Stimulated activated CD8-positive, alpha-beta memory T cell treated with anti-CD3 and anti-CD28 coated beads, Interleukin-2, amount 100 ng/mL, for 1 hour (primary cell): ENCODE measurements around the gene SH3PXD2A.
A peak's percentile ranks its signal among the peaks of the same experiment; 100 is the strongest.
"Not testable (repeated sequence)": the region's sequence is repeated elsewhere in the genome, so short reads cannot be mapped to it uniquely, and the experiment has no call there.

Experiments used
- DNase-seq, 2 donors: peaks; one replicate each; pipeline ENCODE4 v3.0.0-alpha.2; 2020; ENCODE audit warnings: low read depth in 2 of 2

The SH3PXD2A gene

DNA sequence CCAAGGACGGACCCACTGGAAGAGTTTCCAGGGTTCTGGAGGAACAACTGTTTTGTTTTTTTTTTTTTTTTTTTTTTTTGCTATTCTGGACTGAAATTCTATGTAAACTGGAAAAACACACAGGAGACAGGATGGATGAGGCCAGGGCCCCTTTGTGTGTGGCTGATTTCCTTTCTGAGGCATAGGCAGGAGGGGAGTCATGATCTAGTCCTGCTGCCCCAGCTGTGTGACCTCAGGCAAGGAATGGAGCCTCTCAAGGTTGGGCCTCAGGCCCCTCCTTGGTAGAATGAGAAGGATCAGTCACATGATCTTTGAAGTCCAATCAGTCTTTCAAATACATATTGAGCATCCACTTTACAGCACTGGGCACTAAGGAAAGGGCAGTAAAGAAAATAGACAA is 87.6 kb downstream of the SH3PXD2A start:
- DNase-seq: no peak

DNA sequence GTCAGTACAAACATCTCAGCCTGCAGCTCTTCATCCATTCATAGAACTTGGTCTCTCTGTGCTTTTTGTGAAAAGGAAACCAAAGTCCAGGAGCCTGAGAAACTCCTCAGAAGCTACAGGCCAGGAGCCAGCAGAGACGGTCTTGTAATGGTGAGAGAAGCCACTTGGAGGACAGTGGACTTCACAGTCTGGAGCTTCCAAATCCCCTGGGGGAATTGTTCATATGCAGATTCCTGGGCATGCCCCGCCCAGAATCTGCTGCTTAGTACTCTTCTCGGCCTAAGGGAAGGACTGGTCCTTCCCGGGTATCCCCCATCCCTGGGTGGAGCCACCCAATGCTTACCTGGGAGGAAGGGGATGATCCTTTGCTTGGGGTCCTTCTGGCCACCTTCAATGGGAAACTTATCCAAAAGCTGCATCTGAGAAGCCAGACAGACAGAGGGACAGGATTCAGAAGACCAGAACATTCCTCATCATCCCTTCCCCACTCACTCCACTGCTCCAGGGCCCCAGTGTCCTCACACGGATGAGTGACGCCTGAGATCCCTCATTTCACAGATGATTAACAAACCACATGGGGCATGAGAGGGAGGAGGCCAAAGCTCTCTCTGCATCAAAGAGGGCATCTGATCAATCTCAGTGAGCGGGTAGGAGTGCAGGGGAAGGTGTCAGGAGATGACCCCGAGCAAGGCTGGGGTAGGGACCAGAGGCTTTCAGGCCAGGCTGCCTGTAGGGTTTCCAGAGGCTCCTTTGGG is 88.4 kb downstream of the SH3PXD2A start:
- no peak for DNase-seq

DNA sequence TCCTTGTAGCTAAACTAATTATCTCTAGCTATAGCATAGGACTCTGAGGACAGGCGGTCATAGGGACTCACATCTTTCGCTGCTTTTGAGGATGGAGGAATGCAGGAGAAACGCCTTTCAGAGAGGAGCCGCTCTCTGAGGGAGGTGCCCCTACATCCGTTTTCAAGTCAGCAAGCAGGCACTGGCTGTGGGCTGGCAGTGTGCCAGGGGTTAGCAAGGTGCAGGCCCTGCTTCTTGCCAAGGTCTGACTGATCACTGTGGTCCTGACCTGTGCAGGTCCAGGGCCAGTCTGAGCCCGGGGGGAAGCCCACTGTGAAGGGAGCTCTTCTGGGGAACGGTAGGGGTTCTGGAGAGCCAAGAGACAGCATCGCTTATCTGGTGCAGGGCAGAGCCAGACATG is 89.4 kb downstream of the SH3PXD2A start:
- peak; percentile 56 to 63 for DNase-seq

DNA sequence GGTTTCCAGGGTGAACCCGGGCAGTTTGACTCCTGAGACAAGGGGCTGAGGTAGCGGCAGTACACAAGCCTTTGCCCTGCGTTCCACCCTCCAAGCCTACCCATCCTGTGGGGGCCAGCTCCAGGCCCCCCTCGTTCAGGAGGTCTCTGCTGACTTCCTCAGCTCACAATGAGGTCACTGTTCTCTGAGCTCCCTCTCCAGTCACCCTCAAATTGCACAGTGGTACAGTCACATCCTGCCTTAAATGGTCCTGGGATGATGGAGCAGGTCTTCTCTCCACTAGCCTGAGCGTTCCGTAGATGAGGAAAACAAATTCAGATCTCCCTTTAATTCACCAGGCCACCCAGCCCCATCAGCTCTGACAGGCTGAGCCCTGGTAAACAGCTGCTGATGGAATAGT is 90.2 kb downstream of the SH3PXD2A start:
- no peak for DNase-seq

DNA sequence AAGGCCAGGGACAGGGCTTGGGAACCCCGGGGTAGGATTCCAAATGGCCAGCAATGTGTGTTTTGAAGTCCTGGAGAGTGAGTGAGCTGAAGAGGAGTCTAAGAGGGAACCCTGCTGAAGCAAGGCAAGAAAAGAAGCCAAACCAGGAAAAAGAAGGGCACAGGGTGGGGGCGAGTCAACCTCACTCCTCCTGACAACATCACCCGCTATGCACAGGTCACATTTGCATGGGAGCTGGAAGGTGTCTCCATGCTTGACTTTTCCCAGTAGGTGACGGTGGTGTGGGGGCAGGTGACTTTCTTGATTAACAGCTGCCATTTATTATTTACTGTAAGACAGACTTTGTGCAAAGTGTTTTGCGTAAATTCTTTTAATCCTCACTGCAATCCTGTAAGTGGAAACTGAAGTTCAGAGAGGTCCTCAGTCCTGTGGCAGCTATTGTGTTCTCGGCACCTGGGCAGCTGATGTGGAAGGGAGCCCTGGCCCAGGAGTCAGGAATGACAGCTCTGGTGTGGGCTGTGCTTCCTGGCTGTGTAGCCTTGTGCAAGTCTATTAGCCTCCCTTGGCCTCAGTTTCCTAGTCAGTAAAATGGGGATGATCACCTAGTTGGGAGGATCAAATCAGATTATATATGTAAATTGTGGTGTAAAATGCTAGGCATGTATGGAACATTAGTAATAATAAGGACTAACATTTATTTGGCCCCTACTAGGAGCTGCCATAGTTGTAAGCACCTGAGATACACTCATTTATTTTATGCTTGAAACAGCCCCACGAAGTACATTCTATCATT is 90.9 kb downstream of the SH3PXD2A start:
- DNase-seq: no peak

DNA sequence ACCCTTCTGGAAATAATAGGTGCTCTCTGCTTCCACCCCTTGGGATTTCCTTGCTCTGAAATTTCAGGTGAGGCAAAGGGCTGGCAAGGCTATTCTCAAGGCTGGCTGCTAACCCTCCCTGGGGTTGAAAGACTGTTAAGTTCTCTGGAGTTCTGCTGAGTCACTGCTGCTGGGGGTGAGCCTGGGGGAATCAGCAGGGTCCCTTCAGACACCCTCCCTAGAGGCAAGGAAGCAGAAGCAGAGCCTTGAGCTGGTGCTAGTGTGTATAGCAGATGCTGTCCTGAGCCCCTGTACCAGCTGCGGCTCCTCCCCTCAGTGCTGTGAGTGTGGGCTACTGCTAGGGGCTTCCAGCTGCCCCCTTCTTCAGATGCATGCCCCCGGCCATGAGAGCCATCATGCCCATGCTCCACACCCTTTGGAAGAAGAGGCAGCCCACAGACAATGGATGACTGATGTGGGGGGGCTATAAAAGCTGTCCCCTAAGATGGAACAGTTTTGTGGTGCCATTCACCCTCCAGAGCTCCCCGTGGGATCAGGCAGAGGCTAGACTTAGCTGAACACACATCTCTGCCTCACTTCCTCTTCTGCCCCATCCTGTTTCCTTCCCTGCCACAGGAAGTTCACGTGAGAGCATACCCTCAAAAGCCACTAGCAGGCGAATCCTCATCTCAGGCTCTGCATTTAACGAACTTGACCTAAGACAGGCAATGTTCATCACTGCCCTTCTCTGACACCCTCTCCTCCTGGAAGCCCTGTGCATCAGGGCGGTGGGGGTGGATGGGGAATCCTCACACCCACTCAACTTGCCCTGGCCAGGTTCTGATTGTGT is 91.8 kb downstream of the SH3PXD2A start:
- no peak for DNase-seq

DNA sequence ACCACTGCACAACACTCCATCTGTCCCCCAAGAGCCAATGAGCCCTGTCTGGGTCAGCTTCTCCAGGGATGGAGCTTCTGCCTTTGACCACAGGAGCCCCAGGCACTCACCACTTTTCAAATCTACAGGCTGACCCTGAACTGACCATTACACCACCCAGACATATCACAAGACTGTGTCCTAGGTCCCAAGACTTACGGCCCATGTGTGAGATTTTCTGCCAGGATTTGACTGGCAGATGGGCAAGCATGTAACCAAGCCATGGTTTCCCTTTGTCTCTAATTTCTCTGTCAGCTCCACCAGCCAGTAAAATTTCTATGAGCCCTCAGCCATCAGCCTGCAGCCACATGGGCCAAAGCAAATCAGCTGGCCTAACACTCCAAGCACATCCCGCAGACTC is 92.5 kb downstream of the SH3PXD2A start:
- DNase-seq: no peak

DNA sequence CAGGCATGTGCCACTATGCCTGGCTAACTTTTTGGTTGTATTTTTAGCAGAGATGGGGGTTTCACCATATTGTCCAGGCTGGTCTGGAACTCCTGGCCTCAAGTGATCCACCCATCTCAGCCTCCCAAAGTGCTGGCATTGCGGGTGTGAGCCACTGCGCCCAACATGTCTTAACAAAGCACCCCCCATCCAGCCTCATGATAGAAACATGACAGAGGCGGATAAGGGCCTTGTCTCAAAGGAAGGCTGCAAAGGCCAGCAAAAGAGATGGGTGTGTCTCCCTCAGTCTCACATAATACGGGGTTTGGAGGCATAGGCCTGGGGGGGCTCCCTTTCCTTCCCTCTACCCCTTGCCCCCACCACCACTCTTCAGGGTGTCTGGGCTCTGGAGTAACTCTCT is 93.2 kb downstream of the SH3PXD2A start:
- DNase-seq: no peak

DNA sequence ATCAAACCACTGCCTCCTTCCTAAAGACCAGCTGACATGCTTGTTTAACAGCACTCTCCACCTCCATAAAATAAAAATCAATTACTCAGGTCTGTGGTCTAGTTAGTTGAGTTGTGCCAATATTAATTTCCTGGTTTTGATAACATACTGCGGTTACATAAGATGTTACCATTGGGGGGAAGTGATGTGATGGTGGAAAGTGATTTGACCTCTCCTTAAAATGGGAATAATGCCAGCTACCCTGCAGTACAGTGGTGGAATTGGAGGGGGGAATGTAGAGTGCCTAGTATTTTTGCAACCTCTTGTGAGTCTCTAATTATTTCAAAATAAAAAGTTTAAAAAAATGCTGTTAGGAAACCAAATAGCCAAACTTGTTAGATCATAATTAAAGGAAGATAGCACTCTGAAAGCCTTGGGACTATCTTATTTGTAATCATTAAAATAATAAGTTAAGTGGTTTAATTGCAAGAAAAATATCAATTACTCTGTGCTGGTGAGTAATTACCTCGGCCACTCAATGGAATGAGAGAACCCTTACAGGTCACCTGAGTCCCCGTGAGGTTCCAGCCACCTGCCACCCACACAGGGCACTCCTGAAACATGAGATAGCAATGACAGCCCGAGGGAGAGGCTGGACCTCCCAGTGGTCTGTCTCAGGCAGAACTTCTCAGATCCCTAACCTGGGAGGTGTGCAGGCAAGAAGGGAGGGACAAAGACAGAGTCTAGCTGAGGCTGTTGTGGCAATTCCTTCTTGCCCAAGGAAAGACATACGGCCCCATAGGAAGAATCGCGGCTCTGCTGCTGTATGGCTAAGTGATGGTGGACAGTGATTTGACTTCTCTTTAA is 94.1 kb downstream of the SH3PXD2A start:
- DNase-seq: no peak

DNA sequence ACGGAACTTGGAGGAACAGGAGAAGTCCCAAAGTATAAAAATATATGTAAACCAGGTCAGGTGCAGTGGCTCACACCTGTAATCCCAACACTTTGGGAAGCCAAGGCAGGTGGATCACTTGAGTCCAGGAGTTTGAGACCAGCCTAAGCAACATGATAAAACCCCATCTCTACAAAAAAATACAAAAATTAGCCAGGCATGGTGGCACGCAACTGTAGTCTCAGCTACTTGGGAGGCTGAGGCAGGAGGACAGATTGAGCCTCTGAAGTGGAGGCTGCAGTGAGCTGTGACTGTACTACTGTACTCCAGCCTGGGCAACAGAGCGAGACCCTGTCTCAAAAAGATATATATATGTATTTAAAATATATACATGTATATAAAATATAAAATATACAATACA is 95.1 kb downstream of the SH3PXD2A start:
- DNase-seq: not testable (repeated sequence)

DNA sequence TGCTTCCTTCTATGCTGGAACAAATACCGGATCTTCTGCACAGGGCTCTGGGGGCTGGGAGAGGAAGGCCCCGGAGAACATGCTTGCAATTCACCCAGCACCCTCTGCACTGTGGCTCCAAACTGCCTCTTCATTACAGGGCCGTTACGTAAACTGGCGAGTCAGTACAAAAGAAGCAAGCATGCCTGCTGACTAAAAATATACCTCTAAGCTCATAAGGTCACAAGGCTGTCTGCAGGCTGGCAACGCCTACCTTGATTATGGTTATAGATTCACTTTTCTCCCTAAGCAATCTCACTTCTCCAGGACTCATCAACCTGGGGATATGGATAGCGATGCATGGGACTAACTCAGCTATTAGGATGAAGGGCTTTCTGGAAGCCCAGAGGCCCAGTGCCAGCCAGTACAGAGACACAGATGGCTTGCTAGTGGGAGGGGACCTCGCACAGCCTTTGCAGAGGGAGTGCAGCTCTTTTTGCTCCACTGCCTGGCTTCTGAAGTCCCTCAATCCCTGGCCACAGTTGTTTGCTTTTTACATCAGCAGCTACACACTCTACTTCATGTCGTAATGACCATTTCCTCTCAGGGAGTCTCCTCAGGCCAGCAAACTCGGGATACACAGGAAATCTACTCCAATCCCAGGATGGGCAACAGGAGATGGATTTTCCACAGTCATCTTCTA is 96.1 kb downstream of the SH3PXD2A start:
- no peak for DNase-seq

DNA sequence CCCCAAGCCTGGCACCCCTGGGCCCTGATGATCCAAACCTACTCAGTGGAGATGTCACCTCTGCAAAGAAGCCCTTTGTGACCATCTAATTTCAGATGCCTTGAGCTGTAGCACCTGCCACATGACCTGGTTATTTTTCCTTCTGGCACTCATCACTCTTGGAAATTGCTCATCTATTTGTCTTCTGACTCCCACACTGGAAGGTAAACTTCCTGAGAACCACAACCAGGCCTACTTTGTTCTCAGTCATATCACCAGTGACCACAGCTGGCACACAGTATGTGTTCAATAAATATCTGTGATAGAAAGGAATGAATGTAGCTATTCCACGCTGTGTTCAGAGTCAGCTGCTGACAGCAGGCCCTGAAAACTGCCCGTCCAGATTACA is 97.1 kb downstream of the SH3PXD2A start:
- no peak for DNase-seq

DNA sequence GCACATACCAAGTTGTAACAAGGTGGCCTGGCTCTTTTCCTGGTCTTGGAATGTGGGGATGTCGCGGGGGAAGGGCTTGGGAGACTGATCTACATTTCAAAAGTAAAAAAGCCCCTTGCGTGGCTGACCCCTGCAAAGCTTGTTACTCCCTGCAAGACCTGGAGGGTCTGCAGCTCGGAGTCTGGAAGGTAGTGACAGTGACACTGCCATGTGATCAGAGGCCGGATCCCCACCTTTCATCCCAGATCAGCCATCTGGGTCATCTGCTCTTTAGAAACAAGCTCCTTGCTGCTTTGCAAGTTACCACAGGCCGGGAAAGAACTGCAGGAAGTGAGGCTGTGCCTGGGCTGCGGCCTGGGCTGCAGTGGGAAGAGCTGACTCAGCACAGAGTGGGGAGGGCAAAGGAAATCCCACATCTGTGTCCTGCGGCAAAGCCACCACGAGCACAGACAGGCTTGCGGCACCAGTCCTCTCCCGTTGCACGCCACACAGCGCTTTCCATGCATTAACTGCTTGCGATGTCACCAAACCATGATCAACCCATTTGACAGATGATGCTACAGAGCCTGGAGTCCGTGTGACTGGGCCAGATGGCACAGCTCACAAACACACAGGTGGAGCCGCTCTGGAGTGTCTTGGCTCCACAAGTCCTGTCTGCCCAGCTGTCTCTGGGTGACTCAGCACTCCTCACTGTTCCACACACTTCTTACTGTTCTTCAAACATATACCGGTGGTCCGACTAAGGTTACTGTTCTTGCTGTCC is 97.7 kb downstream of the SH3PXD2A start:
- DNase-seq: peak in 1 of 2 donors; percentile 32

DNA sequence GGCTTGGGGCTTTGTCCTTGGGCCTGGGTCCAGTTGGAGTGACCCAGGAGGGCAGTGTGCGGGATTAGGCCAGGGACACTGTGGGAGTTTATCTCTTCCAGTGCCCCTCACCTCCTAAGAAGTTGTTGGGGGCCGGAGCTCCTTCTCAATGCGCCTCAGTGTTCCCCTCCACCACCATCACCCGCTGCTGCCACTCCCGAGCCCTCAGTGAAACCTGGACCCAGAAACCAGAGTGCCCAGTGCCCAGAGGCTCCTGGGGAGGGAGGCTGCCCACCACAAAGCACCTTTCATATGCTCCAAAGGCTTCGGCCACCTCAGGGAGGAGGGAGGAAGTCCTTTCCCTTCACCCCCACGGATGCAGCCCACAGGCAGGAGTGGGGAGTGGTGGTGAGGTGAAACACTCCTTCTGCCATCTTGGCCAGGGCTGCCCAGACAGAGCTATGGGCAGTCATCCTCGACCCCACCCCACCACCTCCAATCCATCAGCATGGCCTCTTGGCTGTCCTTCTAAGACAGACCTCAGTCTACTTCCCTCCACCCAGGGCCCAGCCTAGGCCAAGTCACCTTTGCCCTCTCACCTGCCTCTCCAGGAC is 99.0 kb downstream of the SH3PXD2A start:
- DNase-seq: no peak

DNA sequence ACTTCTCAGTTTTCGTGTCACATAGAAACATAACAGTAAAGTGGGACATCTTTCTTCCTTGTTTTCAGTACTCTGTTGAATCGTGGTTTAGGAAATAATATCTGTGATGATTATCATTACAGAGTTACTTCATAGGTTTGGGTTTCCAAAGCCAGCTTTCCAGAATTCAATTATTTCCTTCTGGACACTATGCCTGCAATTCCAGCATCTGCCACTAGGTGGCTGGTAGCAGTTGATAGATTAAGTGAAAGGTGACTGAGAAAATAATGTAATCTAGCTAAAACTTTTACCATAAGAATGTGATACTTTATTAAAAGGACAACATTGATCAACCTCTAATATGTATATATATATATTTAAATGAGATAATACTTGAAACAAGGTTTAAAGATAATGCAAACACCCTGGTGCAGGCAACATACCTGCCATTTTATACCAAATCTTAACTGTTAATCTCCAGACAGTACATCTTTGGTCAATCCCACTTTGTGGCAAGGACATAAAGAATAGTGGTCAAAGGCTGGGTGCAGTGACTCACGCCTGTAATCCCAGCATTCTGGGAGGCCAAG is 102.6 kb downstream of the SH3PXD2A start:
- no peak for DNase-seq

DNA sequence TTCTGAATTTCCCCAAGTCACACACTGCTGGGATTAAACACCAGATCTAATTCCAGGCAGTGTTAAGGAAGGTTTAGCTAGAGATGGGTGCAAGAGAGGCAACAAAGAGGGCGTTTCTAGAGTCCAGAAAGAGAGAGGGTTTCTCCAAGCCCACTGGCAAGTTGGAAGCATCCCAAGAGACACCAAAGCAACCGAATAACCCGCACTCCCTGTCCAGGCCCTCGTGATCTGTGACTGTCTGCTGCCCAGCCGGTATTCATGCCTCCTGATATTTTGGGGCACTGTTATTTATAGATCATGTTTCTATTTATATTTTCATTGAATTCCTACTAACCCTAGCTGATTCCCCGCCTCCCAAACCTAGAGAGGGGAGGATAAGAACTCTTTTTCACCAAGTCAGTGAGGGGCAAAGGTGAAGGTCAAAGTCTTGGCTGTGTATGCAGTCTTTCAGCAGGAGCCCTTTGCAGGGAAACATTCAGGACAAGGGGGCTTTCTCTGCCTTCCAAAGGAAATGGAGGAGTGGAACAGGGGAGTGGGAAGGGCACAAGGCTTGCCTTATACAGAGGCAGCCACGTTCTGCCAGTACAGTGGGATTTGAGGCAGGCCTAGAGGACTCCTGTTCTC is 103.6 kb downstream of the SH3PXD2A start:
- no peak for DNase-seq

DNA sequence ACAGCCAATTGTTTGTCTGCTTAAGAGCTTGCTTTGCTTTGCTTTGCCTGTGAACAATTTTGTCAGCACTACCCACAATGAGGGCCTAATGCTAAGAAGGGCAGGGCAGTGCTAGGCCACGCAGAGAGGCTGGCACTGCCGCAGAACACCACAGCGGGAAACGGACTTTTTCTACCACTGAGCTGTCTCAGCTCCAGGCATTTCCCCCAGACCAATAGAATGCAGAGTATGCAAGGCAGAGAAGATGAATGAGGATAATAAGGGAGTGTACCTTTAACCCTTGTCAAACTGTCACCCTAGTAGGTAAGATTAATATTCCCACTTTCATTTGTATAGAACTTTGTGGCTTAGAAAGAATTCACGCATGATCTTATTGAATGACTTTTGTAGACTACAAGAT is 104.5 kb downstream of the SH3PXD2A start:
- DNase-seq: no peak

DNA sequence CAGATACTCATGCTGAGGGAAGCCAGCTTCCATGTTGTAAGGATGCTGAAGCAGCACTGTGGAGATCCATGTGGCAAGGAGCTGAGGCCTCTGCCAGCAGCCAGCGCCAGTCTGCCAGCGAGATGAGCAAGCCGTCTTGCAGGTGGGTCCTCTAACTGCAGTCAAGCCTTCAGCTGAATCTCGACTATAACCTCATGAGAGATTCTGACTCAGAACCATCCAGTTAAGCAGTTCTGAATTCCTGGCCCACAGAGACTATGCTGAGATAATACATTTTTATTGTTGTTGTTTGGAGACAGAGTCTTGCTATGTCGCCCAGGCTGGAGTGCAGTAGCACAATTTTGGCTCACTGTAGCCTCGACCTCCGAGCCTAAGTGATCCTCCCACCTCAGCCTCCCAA is 105.6 kb downstream of the SH3PXD2A start:
- DNase-seq: no peak

DNA sequence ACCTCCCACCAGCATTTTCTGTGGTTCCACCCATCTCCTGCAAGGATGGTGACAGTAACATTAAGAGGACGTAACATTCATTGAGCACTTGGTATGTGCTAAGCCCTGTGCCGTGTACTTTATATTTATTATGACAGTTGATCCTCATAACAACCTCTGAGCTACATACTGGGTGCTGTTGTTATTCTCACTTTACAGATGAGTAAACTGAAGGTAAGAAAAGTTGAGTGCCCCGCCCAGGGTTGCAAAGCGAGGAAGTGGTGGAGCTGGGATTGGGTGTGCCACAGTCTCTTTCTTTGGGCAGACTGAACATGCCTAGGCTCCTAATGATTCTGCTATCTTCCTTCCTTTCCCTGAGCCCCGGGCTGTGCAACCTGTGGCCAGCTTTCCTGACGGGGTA is 107.4 kb downstream of the SH3PXD2A start:
- DNase-seq: no peak
